Glutamatergic neuron (in vitro differentiated cells): Measurements from ENCODE around the gene RETNLB. TPM values are rescaled to one million over a fixed set of nuclear protein-coding genes. Genes with fewer than 3 reads are reported as not detected.

Experiments
- DNase-seq: peaks from one replicate; pipeline ENCODE4 v3.0.0; 2022
- H3K27ac Mint-ChIP-seq: one replicate; pipeline ENCODE4 v1.8.0; 2020; ENCODE audit warnings: mild to moderate bottlenecking, mixed read lengths, inconsistent platforms; ENCODE audit not compliant: unreplicated experiment
- H3K27me3 Mint-ChIP-seq: one replicate; pipeline ENCODE4 v1.8.0; 2020; ENCODE audit warnings: mild to moderate bottlenecking, moderate library complexity, mixed read lengths, inconsistent platforms; ENCODE audit not compliant: unreplicated experiment
- H3K36me3 Mint-ChIP-seq: one replicate; pipeline ENCODE4 v1.8.0; 2020; ENCODE audit warnings: mild to moderate bottlenecking, mixed read lengths, inconsistent platforms; ENCODE audit not compliant: unreplicated experiment
- H3K4me1 Mint-ChIP-seq: one replicate; pipeline ENCODE4 v1.8.0; 2020; ENCODE audit warnings: mild to moderate bottlenecking, low read depth, mixed read lengths, inconsistent platforms; ENCODE audit not compliant: unreplicated experiment
- H3K4me3 Mint-ChIP-seq: one replicate; pipeline ENCODE4 v1.8.0; 2020; ENCODE audit warnings: mild to moderate bottlenecking, mixed read lengths, inconsistent platforms; ENCODE audit not compliant: unreplicated experiment
- H3K9me3 Mint-ChIP-seq: one replicate; pipeline ENCODE4 v1.8.0; 2020; ENCODE audit warnings: mild to moderate bottlenecking, moderate library complexity, mixed read lengths, inconsistent platforms; ENCODE audit not compliant: unreplicated experiment
- total RNA-seq: library from RNA; stranded (reverse); fragmentation: NEBNext Ultra II Directional; extraction: Animal tissue kit (Norgen Biotek cat#: 25700); gene quantifications from one replicate; pipeline ENCODE4 v1.2.1, GENCODE V29; 2021; ENCODE audit not compliant: unreplicated experiment
- TF ChIP-seq, protein P1 (sequence below): fragments of 200-600 bp; sonication (generic); IDR thresholded peaks from one replicate; pipeline ENCODE4 v1.5.0; 2021; ENCODE audit not compliant: partially characterized antibody, unreplicated experiment

RETNLB gene
- total RNA-seq, 1 donor from 2014 or later, result not detected

DNA sequence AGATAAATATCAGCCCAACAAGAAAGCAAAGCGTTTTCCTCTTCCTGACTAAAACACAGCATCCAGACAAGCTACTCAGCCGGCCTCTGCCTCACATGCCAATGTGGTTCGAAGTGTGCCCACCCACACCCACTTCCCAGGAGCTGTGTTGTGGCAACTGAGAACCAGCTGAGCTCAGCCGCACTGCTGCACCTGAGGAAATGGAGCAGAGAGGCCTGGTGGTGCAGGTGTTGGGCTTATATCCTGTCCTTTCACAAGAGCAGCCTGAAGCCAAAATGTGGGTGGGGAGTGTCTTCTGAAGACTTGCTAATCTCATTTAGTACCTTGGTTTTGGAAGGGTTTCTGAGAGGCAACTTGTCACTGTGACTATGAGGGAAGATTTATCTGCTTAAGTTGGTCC, 23.0 kb upstream of the RETNLB start:
- DNase-seq, result no peak
- Mint-ChIP-seq H3K9me3 (peaks cover 2% of the 10 kb centered on the region), H3K4me1 (no peaks in the 10 kb centered on the region), H3K36me3 (no peaks in the 10 kb centered on the region), H3K27ac (no peak overlapping the region), H3K4me3 (no peak overlapping the region), H3K27me3 (peaks cover 2% of the 10 kb centered on the region)
- TF ChIP-seq, protein P1, sequence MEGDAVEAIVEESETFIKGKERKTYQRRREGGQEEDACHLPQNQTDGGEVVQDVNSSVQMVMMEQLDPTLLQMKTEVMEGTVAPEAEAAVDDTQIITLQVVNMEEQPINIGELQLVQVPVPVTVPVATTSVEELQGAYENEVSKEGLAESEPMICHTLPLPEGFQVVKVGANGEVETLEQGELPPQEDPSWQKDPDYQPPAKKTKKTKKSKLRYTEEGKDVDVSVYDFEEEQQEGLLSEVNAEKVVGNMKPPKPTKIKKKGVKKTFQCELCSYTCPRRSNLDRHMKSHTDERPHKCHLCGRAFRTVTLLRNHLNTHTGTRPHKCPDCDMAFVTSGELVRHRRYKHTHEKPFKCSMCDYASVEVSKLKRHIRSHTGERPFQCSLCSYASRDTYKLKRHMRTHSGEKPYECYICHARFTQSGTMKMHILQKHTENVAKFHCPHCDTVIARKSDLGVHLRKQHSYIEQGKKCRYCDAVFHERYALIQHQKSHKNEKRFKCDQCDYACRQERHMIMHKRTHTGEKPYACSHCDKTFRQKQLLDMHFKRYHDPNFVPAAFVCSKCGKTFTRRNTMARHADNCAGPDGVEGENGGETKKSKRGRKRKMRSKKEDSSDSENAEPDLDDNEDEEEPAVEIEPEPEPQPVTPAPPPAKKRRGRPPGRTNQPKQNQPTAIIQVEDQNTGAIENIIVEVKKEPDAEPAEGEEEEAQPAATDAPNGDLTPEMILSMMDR, result no peak

DNA sequence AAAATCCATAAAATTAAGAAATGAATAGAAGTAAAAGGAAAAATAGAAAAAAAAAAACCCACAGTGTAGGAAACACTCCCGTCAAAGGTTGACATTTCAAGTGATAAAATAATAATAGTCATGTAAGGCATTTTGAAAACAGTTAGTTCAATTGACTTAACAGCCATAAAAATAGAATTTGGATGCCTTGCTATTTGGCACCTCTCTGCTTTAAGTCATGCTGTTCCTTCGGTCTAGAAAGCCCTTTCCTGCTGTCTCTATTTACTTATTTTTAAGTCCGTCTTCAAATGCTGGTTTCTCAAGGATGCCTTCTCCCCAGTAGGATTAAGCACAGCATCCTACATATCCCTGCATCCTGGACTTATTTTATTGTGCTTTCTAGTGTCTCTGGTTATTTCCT, 22.3 kb upstream of the RETNLB start:
- peaks cover 2% of the 10 kb centered on the region for H3K27me3 Mint-ChIP-seq
- no peak overlapping the region for H3K4me3 Mint-ChIP-seq
- H3K27ac Mint-ChIP-seq, result no peak overlapping the region
- H3K4me1 Mint-ChIP-seq, result no peaks in the 10 kb centered on the region
- H3K36me3 Mint-ChIP-seq, result no peaks in the 10 kb centered on the region
- DNase-seq, result no peak
- TF ChIP-seq, protein P1, result no peak
- H3K9me3 Mint-ChIP-seq, result peaks cover 2% of the 10 kb centered on the region

DNA sequence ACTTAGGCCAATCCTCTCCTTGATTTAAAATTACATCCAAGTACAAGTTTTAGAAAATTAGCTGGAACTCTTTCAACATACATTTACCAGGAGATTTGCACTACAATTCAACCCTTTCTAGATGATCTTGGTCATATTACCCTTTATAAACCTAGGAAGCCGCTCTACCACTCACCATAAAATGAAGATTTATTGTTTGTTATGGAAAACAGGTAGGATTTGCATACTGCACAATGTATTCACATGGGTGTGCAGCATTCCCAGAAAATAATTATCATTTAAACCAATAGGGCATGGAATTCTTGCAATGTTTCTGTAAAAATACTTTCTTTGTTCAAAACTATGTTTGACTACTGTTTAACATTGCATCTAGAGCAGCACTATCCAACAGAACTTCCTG, 18.4 kb upstream of the RETNLB start:
- no peaks in the 10 kb centered on the region for H3K9me3 Mint-ChIP-seq
- no peaks in the 10 kb centered on the region for H3K27me3 Mint-ChIP-seq
- no peak overlapping the region for H3K4me3 Mint-ChIP-seq
- TF ChIP-seq, protein P1, result no peak
- no peak for DNase-seq
- no peaks in the 10 kb centered on the region for H3K4me1 Mint-ChIP-seq
- no peak overlapping the region for H3K27ac Mint-ChIP-seq
- no peaks in the 10 kb centered on the region for H3K36me3 Mint-ChIP-seq

- Mint-ChIP-seq H3K4me3 (no peak overlapping the region), H3K9me3 (no peaks in the 10 kb centered on the region), H3K36me3 (no peaks in the 10 kb centered on the region), H3K27ac (no peak overlapping the region), H3K27me3 (no peaks in the 10 kb centered on the region), H3K4me1 (no peaks in the 10 kb centered on the region)
- TF ChIP-seq, protein P1, result no peak
- no peak for DNase-seq
Observed at GRCh38 chr3:108767253-108767652, 10.0 kb upstream of the RETNLB start.

DNA sequence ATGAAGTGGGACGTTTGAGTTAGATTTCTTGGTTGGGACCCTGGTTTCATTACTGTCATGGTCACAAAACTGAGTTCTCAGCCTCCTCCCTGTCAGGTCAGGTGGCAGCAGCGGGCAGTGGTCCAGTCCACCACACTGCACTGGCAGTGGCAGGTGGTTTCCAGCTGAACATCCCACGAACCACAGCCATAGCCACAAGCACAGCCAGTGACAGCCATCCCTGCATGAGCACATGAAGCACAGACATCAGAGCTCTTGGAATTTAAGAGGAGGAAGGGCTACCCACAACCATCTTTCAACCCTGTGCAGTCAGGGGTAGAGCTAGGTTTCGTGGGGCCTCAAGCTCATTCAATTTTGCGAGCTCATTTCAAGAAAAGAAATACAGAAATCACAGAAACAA, 1.5 kb downstream of the RETNLB start:
- H3K9me3 Mint-ChIP-seq, result no peaks in the 10 kb centered on the region
- TF ChIP-seq, protein P1, result no peak
- H3K27ac Mint-ChIP-seq, result no peak overlapping the region
- no peaks in the 10 kb centered on the region for H3K4me1 Mint-ChIP-seq
- H3K36me3 Mint-ChIP-seq, result peaks cover 4% of the 10 kb centered on the region
- H3K27me3 Mint-ChIP-seq, result peaks cover 2% of the 10 kb centered on the region
- no peak for DNase-seq
- no peak overlapping the region for H3K4me3 Mint-ChIP-seq
